G401 (cell line): Measurements from ENCODE around the gene SH3GLB1. TPM values are rescaled to one million over a fixed set of nuclear protein-coding genes. Genes with fewer than 3 reads are reported as not detected.
A peak's percentile ranks its signal among the peaks of the same experiment; 100 is the strongest.

ENCODE experiments used
- DNase-seq: peaks from one replicate; pipeline ENCODE4 v3.0.0-alpha.2; 2015; ENCODE audit warnings: low spot score
- in situ Hi-C: cut with HindIII; loops from 2 replicates; pipeline ENCODE4 v1.10.0; 2016; ENCODE audit warnings: low sequenced_read_pairs, mixed read lengths
- total RNA-seq: library from RNA; depleted of rRNA; stranded (reverse); fragments of >200 nt; shearing (Covaris generic); gene quantifications from 2 replicates; pipeline ENCODE4 v1.2.3, GENCODE V29; 2014

SH3GLB1 gene
- total RNA-seq, 1 experiment from 2014 or later = 21.7 TPM

GRCh38 chr1:86714561-86715244 is 10.3 kb downstream of the SH3GLB1 start:
- in situ Hi-C loops = no loop called here

DNA sequence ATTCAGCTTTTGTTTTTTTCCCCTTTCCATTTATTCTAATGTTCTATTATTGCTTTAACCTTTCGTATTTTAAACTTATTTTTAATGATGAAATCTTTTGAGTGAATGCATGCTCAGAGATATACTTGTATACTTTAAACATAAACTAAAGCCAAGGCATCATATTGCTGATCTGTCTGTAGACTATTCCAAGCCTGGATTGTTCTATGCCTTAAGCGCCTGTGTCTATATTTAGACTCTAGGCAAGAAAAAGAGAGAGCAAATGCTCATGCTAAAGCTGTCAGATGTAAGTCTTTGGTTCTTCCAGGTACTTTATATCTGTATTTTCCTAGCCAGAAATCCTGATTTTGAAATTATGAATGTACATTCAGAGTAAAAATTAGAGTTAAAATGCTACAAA is 14.4 kb downstream of the SH3GLB1 start:
- DNase-seq = no peak
- in situ Hi-C loops = no loop called here

More at GRCh38 chr1:86714561-86715244, 10.3 kb downstream of the SH3GLB1 start:
- no peak for DNase-seq

DNA sequence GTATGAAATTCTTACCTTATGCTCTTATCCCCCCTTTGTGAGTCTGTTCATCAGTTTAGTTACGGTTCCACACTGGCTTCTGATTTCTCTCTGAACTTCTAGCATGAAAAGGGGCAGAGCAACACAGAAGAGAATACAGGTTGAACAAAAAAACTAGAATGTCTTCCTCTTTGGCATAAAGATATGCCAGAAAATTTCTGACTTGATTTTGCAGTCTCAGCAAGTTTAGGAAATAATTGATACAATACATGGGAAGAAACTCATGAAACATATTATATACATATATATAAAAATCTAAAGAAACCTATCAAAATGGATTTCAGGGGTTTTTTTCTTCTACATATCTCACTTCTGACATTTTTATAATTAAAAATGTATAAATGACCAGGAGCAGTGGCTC is 27.0 kb downstream of the SH3GLB1 start:
- in situ Hi-C loops = no loop called here
- DNase-seq = no peak

DNA sequence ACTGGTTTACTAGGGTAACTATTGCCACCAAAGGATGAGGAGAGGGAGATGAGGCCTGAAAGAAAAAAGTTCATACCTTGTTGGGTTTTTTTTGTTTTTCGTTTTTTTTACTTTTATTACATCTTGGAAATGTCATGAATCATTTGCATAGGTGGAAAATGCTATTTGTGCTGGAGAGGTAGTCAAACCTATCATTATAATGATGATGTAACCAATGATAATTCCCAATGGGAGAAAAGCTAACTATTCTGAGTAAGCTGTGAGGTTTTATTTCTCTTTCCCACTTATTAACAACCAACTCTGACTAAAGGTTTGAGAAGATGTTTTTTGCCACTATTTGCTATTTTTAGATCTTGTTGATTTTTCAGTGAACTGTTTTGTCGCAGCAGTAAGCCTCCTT is 29.0 kb downstream of the SH3GLB1 start:
- in situ Hi-C loops = no loop called here
- DNase-seq = no peak

DNA sequence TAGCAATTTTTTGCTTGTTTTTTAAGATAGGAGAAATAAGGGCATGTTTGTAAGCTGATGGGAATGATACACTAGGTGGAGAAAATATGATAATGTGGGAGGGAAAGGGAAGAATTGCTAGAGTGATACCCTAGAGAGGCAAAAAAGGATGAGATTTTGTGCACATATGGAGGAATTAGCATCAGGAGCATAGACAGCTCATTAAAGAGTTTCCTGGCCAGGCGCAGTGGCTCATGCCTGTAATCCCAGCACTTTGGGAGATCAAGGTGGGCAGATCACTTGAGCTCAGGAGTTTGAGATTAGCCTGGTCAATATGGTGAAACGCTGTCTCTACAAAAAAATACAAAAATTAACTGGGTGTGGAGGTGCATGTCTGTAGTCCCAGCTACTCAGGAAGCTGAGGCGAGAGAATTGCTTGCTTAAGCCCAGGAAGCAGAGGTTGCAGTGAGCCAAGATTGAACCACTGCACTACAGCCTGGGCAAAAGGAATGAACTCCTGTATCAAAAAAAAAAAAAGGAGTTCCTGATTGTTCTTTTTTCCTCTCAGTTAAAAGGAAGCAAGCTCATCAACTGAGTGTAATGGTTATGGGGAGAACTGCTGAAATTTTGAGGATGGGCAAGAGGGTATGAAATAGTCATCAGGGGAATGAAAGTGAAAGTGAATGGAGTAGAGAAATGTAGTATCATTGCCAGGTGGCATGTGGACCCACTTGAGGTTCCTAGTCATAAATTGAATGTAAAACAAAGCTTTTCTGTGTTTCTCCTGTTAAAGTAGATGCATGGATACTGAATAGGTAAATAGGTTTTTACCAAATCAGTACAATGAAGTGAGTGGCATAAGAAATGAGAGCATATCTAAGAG is 35.5 kb downstream of the SH3GLB1 start:
- in situ Hi-C loops = no loop called here

GRCh38 chr1:86741947-86742572 is 37.7 kb downstream of the SH3GLB1 start:
- in situ Hi-C loops = no loop called here
- peak; percentile 41 for DNase-seq

More for the DNA sequence above, 35.5 kb downstream of the SH3GLB1 start:
- no peak for DNase-seq

DNA sequence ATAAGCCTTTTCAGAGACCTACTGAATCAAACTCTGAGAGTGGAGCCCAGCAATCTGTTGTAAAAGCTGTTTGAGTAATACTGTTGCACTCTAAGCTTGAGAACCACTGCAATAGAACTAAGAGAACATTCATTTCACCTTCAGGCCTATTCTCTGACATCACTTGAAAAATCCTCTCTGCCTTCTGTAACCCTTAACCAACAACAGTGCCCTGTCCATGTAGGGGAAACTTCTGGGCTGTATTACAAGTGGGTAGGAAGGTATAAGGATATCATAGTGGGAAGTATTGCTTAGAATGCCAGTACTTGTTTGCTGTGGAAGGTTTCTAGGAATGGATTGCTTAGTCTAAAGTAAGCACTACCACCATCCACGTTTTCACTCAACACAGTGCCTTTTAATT is 42.9 kb downstream of the SH3GLB1 start:
- no peak for DNase-seq
- in situ Hi-C loops = no loop called here

- in situ Hi-C loops = no loop called here
- no peak for DNase-seq
Measured at GRCh38 chr1:86748622-86749373, 44.4 kb downstream of the SH3GLB1 start.

DNA sequence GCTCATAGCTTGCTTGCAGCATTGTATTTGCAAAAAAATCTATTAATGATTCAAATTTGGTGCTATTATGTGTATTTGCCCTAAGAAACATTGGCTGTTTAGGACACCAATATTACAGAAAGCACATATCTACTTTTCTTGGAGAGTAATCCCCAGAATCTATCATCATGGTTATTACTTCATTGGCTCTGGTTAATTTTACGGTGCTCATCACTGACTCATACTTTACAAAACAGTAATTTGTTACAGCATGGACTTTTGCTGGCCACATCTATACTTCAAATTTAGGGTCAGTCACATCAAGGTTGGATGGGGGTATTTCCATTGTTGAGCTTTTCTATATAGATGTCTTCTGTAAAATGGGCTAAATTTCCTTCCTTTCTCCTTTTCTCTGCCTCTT is 45.7 kb downstream of the SH3GLB1 start:
- DNase-seq = no peak
- in situ Hi-C loops = no loop called here

DNA sequence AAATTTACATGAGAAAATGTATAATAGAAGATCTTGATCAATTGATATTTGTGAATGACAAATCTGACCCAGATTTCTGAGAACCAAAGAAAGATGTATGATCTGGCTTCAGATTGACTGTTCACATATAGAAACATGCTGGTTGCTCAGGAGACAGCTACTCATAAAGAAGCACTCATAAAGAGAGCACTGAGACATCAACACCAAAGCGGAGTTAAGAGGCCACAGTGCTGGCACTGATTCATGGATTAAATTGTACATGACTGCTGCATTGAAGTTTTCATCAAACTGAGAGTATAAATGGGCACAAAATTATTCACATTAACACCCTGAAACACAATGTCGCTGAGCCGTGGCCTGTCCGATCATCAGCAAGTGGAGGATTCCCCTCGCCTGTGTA is 46.2 kb downstream of the SH3GLB1 start:
- DNase-seq = no peak
- in situ Hi-C loops = no loop called here

GRCh38 chr1:86751923-86752322 is 47.5 kb downstream of the SH3GLB1 start:
- in situ Hi-C loops = no loop called here
- no peak for DNase-seq

DNA sequence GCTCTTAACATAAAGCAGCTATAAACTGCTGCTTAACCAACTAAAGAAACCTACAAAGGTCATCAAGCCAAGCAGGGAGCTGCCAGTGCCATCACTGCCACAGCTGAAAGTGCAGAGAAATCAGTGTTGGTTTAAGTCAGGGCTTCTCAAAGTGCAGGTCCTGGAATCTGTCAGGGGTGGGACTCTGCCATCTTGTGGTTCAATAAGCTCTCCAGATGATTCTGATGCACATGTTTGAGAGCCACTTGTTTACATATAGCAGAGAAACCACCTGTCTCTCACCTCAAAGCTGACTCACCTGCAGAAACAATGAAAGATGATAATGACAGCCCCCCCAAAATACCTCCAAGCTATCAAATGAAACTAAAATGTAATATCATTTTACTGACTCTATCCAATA is 49.3 kb downstream of the SH3GLB1 start:
- no peak for DNase-seq
- in situ Hi-C loops = no loop called here

GRCh38 chr1:86754265-86754974 is 50.0 kb downstream of the SH3GLB1 start:
- in situ Hi-C loops = no loop called here
- DNase-seq = no peak

DNA sequence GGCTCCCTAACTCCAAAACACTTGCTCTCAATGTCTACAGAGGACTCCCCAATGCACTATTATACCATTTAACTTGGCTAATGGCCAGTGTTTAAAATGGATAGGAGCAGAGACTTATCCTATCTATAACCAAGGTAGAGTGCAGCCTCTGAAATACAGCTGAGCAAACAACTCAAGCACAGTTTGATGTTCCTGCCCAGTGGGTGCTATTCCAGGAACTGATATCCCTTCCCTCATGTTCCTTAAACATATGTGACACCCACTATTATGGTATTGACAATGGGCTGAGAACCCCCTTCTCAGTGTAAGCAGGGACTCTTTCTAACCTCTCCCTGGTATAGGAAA is 51.7 kb downstream of the SH3GLB1 start:
- no peak for DNase-seq
- in situ Hi-C loops = no loop called here

DNA sequence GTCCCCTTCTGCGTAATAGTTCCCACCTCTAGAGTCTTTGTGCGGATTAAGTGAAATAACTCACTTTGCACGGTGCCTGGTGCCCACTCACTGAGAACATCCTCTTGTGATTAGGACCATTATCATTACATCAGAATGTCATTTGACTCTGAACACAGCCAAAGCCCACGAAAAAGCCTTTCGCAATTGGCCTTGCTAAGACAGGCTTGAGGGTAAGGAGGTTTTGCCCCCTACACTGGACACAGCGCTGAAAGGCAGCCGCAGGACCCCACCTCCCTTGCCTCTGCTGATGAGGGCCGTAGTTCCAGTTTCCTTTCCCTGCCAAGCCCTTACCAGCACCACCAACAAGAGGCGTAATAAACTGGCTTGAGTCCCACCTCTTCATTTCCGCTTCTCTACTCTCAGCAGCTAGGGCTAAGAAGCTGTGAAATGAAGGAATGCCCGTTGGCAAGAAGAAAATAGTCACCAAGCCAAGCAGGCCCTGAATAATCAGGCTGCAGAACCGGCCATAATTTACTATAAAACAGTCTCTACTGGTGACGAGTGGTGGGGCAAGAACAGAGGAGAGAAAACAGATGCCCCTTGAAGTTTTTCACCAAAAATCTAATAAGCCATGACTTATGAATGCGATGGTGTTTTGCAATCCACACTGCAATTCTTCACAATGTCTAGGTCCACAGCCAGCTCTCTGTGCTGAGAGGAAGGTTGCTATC is 53.1 kb downstream of the SH3GLB1 start:
- in situ Hi-C loops = no loop called here
- DNase-seq = peak; percentile 11

DNA sequence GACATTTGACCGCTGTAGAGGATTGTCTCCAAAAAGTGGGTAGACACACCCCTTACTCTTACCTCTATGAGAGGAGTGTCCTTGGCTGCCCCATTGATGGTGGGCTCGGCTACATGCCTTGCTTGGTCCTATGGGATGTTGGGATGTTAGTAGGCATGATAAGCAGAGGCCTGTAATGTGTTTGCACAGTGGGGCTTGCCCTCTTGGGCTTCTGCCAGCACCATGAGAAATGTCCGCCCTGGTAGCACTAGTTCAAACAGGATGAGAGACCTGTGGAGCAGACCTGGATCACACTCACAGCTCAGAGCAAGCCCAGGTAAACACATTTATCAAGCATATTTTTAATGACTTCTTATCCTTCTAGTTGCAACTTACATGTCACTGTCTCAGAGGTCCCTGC is 54.2 kb downstream of the SH3GLB1 start:
- in situ Hi-C loops = no loop called here
- no peak for DNase-seq

DNA sequence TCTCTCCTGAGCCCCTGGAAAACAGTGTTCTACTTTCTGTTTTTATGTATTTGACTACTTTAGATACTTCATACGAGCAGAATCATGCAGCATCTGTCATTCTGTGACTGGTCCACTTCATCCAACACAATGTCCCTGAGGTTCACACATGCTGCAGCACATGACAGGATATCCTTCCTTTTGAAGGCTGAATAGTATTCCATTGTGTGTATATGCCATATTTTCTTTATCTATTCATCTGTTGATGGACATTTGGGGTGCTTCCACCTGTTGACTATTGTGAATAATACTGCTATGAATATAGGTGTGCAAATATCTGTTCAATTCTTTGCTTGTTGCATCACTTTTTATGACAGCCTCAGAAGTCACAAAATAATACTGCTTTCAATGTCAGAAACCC is 55.8 kb downstream of the SH3GLB1 start:
- no peak for DNase-seq
- in situ Hi-C loops = no loop called here

GRCh38 chr1:86762336-86762735 is 58.0 kb downstream of the SH3GLB1 start:
- in situ Hi-C loops = no loop called here

More at GRCh38 chr1:86762336-86762735, 58.0 kb downstream of the SH3GLB1 start:
- DNase-seq = no peak
